ENCODE results near the gene PLIN3.
A peak's percentile ranks its signal among the peaks of the same experiment; 100 is the strongest.

DNA sequence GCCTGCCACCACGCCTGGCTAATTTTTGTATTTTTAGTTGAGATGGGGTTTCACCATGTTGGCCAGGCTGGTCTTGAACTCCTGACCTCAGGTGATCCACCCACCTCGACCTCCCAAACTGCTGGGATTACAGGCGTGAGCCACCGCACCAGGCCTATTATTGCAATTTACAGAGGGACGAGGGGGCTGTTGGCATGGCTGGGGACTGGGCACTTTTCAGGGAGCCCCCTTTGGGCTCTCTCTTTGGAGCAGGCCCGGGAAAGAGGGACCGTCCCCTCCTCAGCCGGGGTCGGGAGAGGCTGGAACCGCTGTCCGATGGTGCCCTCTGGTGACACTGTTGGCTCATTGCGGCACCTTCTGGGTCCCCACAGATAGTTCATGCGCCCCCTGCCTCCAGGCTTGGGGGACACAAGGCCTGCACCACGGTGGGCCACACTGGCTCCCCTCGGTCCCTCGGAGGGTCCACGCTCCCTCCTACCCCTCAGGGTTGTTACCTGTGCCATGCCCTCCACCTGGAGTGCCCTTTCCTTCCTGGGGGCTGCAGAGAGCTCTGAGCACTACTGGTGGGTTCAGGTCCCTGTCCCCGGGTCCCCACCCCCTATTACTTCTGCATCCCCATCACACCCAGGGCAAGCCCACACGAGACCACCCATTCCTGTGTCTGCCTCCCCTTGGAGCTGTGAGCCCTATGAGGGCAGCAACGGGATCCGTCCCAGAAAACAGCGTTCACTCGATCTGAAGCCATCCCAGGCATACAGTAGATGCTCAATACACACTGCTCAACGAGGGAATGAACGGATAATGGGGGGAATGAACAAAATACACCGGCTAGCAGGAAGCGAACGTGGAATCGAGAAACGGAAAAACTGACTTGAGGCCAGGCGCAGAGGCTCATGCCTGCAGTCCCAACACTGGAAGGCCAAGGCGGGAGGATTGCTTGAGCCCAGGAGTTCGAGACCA, 63.5 kb downstream of the PLIN3 start:
- peak; percentile 63 to 73 for TF ChIP-seq CTCF (conservative IDR thresholded peaks at IDR 0.05 in 1 of 2, IDR thresholded peaks at IDR 0.05 in 1 of 2; ENCODE audit: low read depth in 1 of 2, low read length in 2 of 2)
- TF ChIP-seq EZH2 (IDR thresholded peaks at IDR 0.05; ENCODE audit: low read length, missing control alignments), result no peak
